Thoracic aorta (tissue), 2 donors: ENCODE data around the gene MOCS1. TPM values are rescaled to one million over a fixed set of nuclear protein-coding genes. Genes with fewer than 3 reads are reported as not detected.

ENCODE experiments used
- ATAC-seq: fragments of 150-250 bp; one replicate; pipeline ENCODE4 v1.8.0; 2017; ENCODE audit warnings: low read depth; ENCODE audit not compliant: insufficient number of reproducible peaks, low FRiP score
- DNase-seq: peaks from one replicate; pipeline ENCODE4 v3.0.0-alpha.2; 2020; ENCODE audit warnings: low spot score
- H3K27ac ChIP-seq, 2 donors: fragments of 200-600 bp; sonication (generic); 1 replicate in 1 of 2; 2 replicates in 1 of 2; pipeline ENCODE4 v1.5.1; 2016; ENCODE audit warnings: mild to moderate bottlenecking in 2 of 2, moderate library complexity in 2 of 2
- H3K27me3 ChIP-seq: fragments of 200-600 bp; sonication (generic); replicated peaks from 2 replicates; pipeline ENCODE4 v1.6.0; 2016; ENCODE audit warnings: mild to moderate bottlenecking; ENCODE audit not compliant: insufficient read depth
- H3K36me3 ChIP-seq: fragments of 200-600 bp; sonication (generic); one replicate; pipeline ENCODE4 v1.5.1; 2016
- H3K4me1 ChIP-seq, 2 donors: fragments of 200-600 bp; sonication (generic); 1 replicate in 1 of 2; 2 replicates in 1 of 2; pipeline versions ENCODE4 v1.5.1 to v1.6.0; 2016; ENCODE audit warnings: low read depth in 2 of 2, mild to moderate bottlenecking in 1 of 2; ENCODE audit not compliant: control insufficient read depth in 1 of 2
- H3K4me3 ChIP-seq: fragments of 200-600 bp; sonication (generic); 2 replicates; pipeline ENCODE4 v1.5.1; 2016; ENCODE audit warnings: mild to moderate bottlenecking
- H3K9me3 ChIP-seq: fragments of 200-600 bp; sonication (generic); 2 replicates; pipeline ENCODE4 v1.5.1; 2016
- total RNA-seq, 2 donors: library from RNA; depleted of rRNA; stranded (reverse); fragments of >200 nt; gene quantifications; one replicate each; pipeline versions ENCODE4 v1.1.0 to v1.2.3, GENCODE V29; 2016
- TF ChIP-seq, protein P1 (sequence below): fragments of 200-600 bp; sonication (generic); IDR thresholded peaks from one replicate; pipeline ENCODE4 v1.5.1; 2019; ENCODE audit warnings: antibody characterized with exemption

Gene MOCS1
- total RNA-seq, 2 donors from 2014 or later = 29.1 to 44.9 TPM

GRCh38 chr6:39941820-39942219 is 7.6 kb upstream of the MOCS1 start:
- ATAC-seq (no peak), DNase-seq (no peak)
- peaks cover 0 to 8% of the 10 kb centered on the region in 2 donors for H3K4me1 ChIP-seq
- no peaks in the 10 kb centered on the region for H3K9me3 ChIP-seq
- H3K27me3 ChIP-seq = no peaks in the 10 kb centered on the region
- no peak overlapping the region for H3K27ac ChIP-seq
- H3K4me3 ChIP-seq = no peak overlapping the region
- TF ChIP-seq, protein P1, sequence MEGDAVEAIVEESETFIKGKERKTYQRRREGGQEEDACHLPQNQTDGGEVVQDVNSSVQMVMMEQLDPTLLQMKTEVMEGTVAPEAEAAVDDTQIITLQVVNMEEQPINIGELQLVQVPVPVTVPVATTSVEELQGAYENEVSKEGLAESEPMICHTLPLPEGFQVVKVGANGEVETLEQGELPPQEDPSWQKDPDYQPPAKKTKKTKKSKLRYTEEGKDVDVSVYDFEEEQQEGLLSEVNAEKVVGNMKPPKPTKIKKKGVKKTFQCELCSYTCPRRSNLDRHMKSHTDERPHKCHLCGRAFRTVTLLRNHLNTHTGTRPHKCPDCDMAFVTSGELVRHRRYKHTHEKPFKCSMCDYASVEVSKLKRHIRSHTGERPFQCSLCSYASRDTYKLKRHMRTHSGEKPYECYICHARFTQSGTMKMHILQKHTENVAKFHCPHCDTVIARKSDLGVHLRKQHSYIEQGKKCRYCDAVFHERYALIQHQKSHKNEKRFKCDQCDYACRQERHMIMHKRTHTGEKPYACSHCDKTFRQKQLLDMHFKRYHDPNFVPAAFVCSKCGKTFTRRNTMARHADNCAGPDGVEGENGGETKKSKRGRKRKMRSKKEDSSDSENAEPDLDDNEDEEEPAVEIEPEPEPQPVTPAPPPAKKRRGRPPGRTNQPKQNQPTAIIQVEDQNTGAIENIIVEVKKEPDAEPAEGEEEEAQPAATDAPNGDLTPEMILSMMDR = no peak
- H3K36me3 ChIP-seq = no peaks in the 10 kb centered on the region

GRCh38 chr6:39941138-39941537 is 6.9 kb upstream of the MOCS1 start:
- no peaks in the 10 kb centered on the region for H3K36me3 ChIP-seq
- H3K9me3 ChIP-seq = no peaks in the 10 kb centered on the region
- TF ChIP-seq, protein P1 = no peak
- H3K4me1 ChIP-seq = peaks cover 0 to 8% of the 10 kb centered on the region in 2 donors
- DNase-seq (no peak), ATAC-seq (no peak)
- no peak overlapping the region for H3K27ac ChIP-seq
- H3K4me3 ChIP-seq = no peak overlapping the region
- H3K27me3 ChIP-seq = no peaks in the 10 kb centered on the region

- H3K4me3 ChIP-seq = no peak overlapping the region
- ATAC-seq = no peak
Observed at GRCh38 chr6:39938773-39939654, 4.8 kb upstream of the MOCS1 start.

GRCh38 chr6:39937686-39938333 is 3.5 kb upstream of the MOCS1 start:
- ATAC-seq (no peak), DNase-seq (no peak)
- no peak overlapping the region for H3K4me3 ChIP-seq
- H3K27ac ChIP-seq = no peak overlapping the region
- TF ChIP-seq, protein P1 = no peak
- no peaks in the 10 kb centered on the region for H3K9me3 ChIP-seq
- H3K36me3 ChIP-seq = no peaks in the 10 kb centered on the region
- H3K4me1 ChIP-seq = peaks cover 6 to 33% of the 10 kb centered on the region in 2 donors
- H3K27me3 ChIP-seq = no peaks in the 10 kb centered on the region

More at GRCh38 chr6:39938773-39939654, 4.8 kb upstream of the MOCS1 start:
- no peaks in the 10 kb centered on the region for H3K36me3 ChIP-seq
- DNase-seq = no peak
- TF ChIP-seq, protein P1 = no peak
- no peaks in the 10 kb centered on the region for H3K27me3 ChIP-seq
- no peaks in the 10 kb centered on the region for H3K9me3 ChIP-seq
- no peak overlapping the region for H3K27ac ChIP-seq
- H3K4me1 ChIP-seq = peaks cover 3 to 25% of the 10 kb centered on the region in 2 donors

DNA sequence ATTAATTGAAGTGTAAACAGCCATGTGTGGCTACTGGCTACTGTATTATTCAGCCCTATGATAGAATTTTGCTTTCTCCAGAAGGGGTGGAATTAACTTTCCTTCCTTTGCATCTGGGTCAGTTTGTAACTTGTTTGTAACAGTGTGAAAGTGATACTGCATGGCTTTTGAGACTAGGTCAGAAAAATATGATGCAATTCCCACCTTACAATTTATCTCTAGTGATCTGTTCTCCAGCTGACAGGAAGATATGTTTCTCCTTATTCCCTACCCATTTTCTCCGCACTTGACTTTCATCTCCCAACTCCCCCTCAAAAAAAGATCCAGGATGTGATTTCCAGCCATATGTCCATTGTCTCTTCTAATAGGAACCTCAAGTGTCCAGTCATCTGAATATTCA is 2.6 kb upstream of the MOCS1 start:
- Histone ChIP-seq H3K27me3 (no peaks in the 10 kb centered on the region), H3K4me3 (no peak overlapping the region), H3K4me1 (peaks cover 10 to 43% of the 10 kb centered on the region in 2 donors), H3K9me3 (no peaks in the 10 kb centered on the region), H3K27ac (no peak overlapping the region), H3K36me3 (no peaks in the 10 kb centered on the region)
- TF ChIP-seq, protein P1 = no peak
- ATAC-seq = no peak
- DNase-seq = no peak
